GM13976 (cell line): Measurements from ENCODE around the gene NOC4L.

Experiments used
- DNase-seq: peaks from one replicate; pipeline ENCODE4 v3.0.0; 2012; ENCODE audit warnings: low spot score
- CTCF ChIP-seq: IDR thresholded peaks from 2 replicates; pipeline ENCODE4 v1.5.1; 2012; ENCODE audit warnings: borderline replicate concordance, mild to moderate bottlenecking; ENCODE audit not compliant: insufficient read depth; ENCODE audit errors: extremely low read depth, missing control alignments, control extremely low read depth
- in situ Hi-C: fragments of 300-500 bp; cut with MboI; formaldehyde crosslinking; loops from one replicate; pipeline ENCODE4 v1.12.0; 2022; ENCODE audit warnings: low sequenced_read_pairs, mixed read lengths, inconsistent platforms; ENCODE audit not compliant: unreplicated experiment

The NOC4L gene

GRCh38 chr12:132178801-132179401 is 34.6 kb downstream of the NOC4L start:
- in situ Hi-C loops: no loop called here
- no peak for TF ChIP-seq CTCF
- no peak for DNase-seq

GRCh38 chr12:132179431-132180362 is 35.4 kb downstream of the NOC4L start:
- no peak for DNase-seq
- TF ChIP-seq CTCF: no peak
- in situ Hi-C loops: no loop called here

GRCh38 chr12:132180648-132181546 is 36.6 kb downstream of the NOC4L start:
- no peak for DNase-seq
- in situ Hi-C loops: no loop called here
- TF ChIP-seq CTCF: no peak

GRCh38 chr12:132181570-132182200 is 37.4 kb downstream of the NOC4L start:
- no peak for DNase-seq

GRCh38 chr12:132182206-132182710 is 38.0 kb downstream of the NOC4L start:
- DNase-seq: no peak
- no peak for TF ChIP-seq CTCF
- in situ Hi-C loops: no loop called here

More at GRCh38 chr12:132181570-132182200, 37.4 kb downstream of the NOC4L start:
- no peak for TF ChIP-seq CTCF
- in situ Hi-C loops: no loop called here
